Testis (tissue), 2 donors: ENCODE measurements around the gene ARHGAP27.

Source experiments
- POLR2A ChIP-seq: fragments of 450-650 bp; IDR thresholded peaks from one replicate; pipeline ENCODE4 v1.6.1; 2017; ENCODE audit warnings: antibody characterized with exemption, mild to moderate bottlenecking, moderate library complexity
- TF ChIP-seq, protein P1 (sequence below), 3 experiments: fragments of 450-650 bp in 2 of 3; fragments of 200-600 bp in 1 of 3; sonication (generic) in 1 of 3; IDR thresholded peaks; one replicate each; pipeline ENCODE4 v1.5.1; 2016 to 2019; ENCODE audit warnings: antibody characterized with exemption in 3 of 3, mild to moderate bottlenecking in 2 of 3, moderate library complexity in 1 of 3

DNA sequence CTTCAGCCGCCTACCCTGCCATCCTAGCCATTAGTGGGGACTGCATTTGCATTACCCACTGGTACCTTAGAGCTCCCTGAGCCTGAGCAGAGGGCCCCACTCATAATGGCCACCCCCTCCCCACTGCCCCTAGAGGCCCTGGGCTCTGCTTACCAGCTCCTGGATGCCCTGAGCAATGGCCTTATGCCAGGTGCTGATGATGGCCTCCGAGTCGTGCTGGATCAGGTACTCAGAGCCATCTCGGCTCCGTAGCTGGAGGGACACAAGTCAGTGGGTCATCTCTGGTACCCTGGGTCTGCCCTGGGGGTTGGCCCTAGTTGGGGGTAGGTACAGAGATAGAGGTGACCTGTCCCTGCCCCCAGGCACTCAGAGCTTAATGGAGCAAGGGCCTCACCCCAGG lies 34.9 kb downstream of the ARHGAP27 start:
- TF ChIP-seq POLR2A = no peak
- TF ChIP-seq, protein P1, sequence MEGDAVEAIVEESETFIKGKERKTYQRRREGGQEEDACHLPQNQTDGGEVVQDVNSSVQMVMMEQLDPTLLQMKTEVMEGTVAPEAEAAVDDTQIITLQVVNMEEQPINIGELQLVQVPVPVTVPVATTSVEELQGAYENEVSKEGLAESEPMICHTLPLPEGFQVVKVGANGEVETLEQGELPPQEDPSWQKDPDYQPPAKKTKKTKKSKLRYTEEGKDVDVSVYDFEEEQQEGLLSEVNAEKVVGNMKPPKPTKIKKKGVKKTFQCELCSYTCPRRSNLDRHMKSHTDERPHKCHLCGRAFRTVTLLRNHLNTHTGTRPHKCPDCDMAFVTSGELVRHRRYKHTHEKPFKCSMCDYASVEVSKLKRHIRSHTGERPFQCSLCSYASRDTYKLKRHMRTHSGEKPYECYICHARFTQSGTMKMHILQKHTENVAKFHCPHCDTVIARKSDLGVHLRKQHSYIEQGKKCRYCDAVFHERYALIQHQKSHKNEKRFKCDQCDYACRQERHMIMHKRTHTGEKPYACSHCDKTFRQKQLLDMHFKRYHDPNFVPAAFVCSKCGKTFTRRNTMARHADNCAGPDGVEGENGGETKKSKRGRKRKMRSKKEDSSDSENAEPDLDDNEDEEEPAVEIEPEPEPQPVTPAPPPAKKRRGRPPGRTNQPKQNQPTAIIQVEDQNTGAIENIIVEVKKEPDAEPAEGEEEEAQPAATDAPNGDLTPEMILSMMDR (IDR thresholded peaks at IDR 0.05) = no peak
